Stimulated activated CD4-positive, alpha-beta T cell treated with anti-CD3 and anti-CD28 coated beads, TNF-alpha, amount 100 ng/mL, for 1 hour (primary cell): Measurements from ENCODE around the gene RNF26.
A peak's percentile ranks its signal among the peaks of the same experiment; 100 is the strongest.
"Not testable (repeated sequence)": the region's sequence is repeated elsewhere in the genome, so short reads cannot be mapped to it uniquely, and the experiment has no call there.

Experiments used
- DNase-seq, 3 donors: peaks; one replicate each; pipeline ENCODE4 v3.0.0-alpha.2; 2020; ENCODE audit warnings: low read depth in 3 of 3, low spot score in 1 of 3

RNF26 gene

DNA sequence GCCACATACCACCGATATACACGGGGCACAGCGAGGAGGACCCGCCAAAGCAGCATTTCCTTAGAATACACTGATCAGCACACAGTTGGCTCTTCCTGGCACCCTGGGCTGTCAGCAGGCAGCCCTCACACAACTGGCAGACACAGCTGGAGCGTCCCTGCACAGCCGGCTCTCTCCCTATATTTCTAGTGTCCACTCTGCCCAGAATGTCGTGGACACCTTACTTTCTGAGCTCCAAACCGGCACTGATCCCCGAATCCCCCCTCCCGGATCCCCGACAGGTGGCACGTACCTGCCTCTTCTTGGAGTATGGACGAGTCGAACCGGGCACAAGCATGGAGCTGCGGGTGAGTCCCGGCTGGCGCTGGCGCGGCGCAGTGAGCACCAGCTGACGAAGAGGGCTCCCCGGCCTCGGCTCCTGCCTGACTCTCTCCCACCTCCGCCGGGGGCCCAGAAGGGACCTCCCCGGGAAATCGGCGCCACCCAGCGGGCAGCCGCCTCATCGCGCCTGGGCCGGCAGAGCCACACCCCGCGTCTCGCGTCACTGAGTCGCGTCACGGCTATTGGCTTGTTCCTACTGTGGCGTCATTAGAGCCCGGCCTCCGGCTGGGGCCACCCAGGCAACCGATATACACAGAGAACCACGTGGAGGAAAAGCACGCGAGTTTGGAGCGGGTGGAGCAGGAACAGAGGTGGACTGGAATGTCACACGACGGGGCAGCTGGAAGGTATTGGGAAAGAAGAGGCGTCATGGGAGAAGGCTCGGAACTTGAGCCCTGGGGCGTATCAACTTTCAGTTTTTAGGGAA lies 47.1 kb downstream of the RNF26 start, which contains the start of gene USP2:
Gene USP2, minus strand, starts transcription at position 510 of the 808 bp plus-strand sequence. CDS start 8,210 bp downstream, outside the sequence.
- peak; percentile 85 to 96 (median 93) for DNase-seq

DNA sequence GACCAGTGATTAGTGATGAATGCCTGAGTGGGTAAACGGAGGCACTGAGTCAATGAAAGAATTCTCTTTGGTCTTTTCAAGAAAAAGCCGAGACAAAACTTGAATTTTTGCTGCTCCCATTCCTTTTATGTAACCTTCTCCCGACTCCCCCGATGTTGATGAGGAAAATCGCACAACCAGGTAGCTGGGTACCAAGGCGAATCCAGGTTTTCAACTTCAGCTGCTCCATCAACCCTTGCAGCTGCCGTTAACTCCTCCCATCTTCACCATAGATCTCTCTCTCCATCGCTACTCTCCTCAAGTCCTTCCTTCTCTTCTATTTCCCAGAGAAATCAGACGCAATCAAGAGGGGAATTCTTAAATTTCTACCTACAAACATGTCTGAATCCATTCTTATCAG lies 47.8 kb downstream of the RNF26 start:
- no peak for DNase-seq

DNA sequence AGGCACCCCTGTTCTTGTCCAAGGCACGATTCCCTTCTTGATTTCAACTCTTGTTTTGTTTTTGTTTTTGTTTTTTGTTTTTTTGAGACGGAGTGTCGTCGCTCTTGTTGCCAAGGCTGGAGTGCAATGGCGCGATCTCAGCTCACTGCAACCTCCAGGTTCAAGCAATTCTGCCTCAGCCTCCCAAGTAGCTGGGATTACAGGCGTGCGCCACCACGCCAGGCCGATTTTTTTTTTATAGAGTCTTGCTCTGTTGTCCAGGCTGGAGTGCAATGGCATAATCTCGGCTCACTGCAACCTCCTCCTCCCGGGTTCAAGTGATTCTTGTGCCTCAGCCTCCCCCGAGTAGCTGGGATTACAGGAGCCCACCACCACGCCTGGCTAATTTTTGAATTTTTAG lies 48.2 kb downstream of the RNF26 start:
- not testable (repeated sequence) for DNase-seq

DNA sequence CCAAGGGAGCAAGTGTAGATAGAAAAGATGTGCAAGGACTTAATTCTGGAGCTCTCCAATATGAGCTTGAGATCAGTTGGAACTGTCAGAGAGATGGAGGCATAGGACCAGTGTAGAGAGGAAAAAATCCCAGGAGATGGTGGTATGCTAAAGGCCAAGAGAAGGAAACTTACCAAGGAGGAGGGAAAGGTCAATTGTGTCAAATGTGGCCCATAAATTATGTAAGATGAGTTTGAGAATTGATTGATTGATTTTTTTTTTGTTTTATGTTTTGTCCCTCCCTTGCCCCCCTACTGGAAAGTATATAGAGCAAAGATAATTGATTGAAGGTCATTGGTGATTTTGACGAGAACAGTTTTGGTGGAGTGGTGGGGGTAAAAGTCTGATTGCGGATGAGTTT lies 50.0 kb downstream of the RNF26 start:
- no peak for DNase-seq
